K562 (cell line): ENCODE measurements around the gene NCAM2.

Source experiments
- CLOCK ChIP-seq: fragments of 250-450 bp; sonication (Bioruptor Pico); IDR thresholded peaks from 2 replicates; pipeline ENCODE4 v1.4.0; 2020; ENCODE audit warnings: mild to moderate bottlenecking, moderate library complexity, borderline replicate concordance
- E2F1 ChIP-seq: sonication (generic); formaldehyde crosslinking; IDR thresholded peaks from 2 replicates; pipeline ENCODE4 v1.8.1; 2023; ENCODE audit warnings: mild to moderate bottlenecking, missing genetic modification reagents, moderate library complexity
- FOXP1 ChIP-seq: sonication (generic); formaldehyde crosslinking; IDR thresholded peaks from 2 replicates; pipeline ENCODE4 v1.8.0; 2022; ENCODE audit warnings: mild to moderate bottlenecking, missing genetic modification reagents
- JUNB ChIP-seq: fragments of 450-650 bp; formaldehyde crosslinking; conservative IDR thresholded peaks from 2 replicates; pipeline ENCODE4 v1.4.0; 2020; ENCODE audit warnings: mild to moderate bottlenecking
- RNF2 ChIP-seq: sonication (generic); IDR thresholded peaks from 2 replicates; pipeline ENCODE4 v1.6.1; 2016
- ZSCAN29 ChIP-seq: fragments of 450-650 bp; IDR thresholded peaks from 2 replicates; pipeline ENCODE4 v1.6.1; 2017
- TF ChIP-seq, protein P1 (sequence below), 3 experiments: IDR thresholded peaks in 2 of 3; conservative IDR thresholded peaks in 1 of 3; 2 replicates each; pipeline ENCODE4 v1.5.1; 2011 to 2012; ENCODE audit warnings: low read length in 3 of 3, mild to moderate bottlenecking in 3 of 3, control low read depth in 2 of 3, improper control_type of control experiment in 1 of 3, inconsistent platforms in 1 of 3, low read depth in 1 of 3, mixed read lengths in 1 of 3, moderate library complexity in 1 of 3; ENCODE audit not compliant: insufficient read depth in 2 of 3

DNA sequence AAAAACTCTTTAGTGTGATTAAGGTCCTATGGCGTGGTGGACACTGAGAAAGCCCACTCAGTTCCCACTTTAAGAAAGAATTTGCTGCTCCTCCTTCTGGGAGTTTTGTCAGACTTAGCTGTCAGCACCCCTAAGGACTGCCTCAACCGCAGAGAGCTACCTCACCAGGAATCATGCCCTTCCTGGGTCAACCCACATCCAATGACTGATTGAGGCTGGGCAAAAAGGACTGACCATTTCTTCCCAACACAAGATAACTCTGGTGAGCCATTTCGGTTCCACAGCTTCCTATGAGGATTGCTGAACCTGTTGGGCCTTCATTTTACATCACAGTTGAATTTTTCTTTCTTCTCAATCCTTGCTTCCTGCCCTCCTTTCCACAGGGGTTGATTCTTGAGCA is 197.9 kb downstream of the NCAM2 start:
- TF ChIP-seq RNF2 (no peak), JUNB (no peak), FOXP1 (CRISPR knock-in tag) (no peak), ZSCAN29 (no peak), CLOCK (CRISPR knock-in tag) (no peak), E2F1 (CRISPR knock-in tag) (no peak)
- TF ChIP-seq, protein P1, sequence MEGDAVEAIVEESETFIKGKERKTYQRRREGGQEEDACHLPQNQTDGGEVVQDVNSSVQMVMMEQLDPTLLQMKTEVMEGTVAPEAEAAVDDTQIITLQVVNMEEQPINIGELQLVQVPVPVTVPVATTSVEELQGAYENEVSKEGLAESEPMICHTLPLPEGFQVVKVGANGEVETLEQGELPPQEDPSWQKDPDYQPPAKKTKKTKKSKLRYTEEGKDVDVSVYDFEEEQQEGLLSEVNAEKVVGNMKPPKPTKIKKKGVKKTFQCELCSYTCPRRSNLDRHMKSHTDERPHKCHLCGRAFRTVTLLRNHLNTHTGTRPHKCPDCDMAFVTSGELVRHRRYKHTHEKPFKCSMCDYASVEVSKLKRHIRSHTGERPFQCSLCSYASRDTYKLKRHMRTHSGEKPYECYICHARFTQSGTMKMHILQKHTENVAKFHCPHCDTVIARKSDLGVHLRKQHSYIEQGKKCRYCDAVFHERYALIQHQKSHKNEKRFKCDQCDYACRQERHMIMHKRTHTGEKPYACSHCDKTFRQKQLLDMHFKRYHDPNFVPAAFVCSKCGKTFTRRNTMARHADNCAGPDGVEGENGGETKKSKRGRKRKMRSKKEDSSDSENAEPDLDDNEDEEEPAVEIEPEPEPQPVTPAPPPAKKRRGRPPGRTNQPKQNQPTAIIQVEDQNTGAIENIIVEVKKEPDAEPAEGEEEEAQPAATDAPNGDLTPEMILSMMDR (IDR thresholded peaks at IDR 0.05 in 2 of 3, conservative IDR thresholded peaks at IDR 0.05 in 1 of 3; ENCODE audit: insufficient read depth in 2 of 3, low read depth in 1 of 3, low read length in 3 of 3) = no peak
